Measurements from ENCODE around the gene ASH1L.

DNA sequence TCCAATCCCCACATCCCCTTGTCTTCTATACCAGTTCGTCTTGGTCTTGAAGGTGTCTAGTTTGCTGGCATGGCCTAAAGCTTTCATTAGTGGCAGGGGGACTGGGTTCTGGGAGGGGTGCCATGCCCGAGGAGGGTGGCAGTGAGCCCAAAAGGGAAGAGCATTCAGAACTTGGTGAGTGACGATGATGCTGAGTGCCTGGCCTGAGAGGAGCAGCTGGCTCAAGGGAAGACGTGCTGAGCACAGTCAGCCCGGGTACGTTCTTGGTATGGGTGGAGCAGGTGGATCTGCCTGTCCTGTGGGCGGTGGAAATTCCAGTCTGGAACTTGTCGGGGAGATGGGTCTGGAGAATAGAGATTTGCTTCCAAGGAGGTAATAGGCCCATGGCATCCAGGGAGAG is 249.3 kb downstream of the ASH1L start:
- no peak for TF ChIP-seq POLR2A (IDR thresholded peaks at IDR 0.05)
- TF ChIP-seq, protein P1, sequence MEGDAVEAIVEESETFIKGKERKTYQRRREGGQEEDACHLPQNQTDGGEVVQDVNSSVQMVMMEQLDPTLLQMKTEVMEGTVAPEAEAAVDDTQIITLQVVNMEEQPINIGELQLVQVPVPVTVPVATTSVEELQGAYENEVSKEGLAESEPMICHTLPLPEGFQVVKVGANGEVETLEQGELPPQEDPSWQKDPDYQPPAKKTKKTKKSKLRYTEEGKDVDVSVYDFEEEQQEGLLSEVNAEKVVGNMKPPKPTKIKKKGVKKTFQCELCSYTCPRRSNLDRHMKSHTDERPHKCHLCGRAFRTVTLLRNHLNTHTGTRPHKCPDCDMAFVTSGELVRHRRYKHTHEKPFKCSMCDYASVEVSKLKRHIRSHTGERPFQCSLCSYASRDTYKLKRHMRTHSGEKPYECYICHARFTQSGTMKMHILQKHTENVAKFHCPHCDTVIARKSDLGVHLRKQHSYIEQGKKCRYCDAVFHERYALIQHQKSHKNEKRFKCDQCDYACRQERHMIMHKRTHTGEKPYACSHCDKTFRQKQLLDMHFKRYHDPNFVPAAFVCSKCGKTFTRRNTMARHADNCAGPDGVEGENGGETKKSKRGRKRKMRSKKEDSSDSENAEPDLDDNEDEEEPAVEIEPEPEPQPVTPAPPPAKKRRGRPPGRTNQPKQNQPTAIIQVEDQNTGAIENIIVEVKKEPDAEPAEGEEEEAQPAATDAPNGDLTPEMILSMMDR (IDR thresholded peaks at IDR 0.05): no peak

Data from Peyer's patch (tissue), 4 donors.